GM06990 (cell line): ENCODE results near the gene PDLIM7.

Experiments
- DNase-seq: peaks from one replicate; pipeline ENCODE4 v3.0.0-alpha.2; 2011; ENCODE audit not compliant: insufficient read length; ENCODE audit errors: extremely low read depth
- H3K27me3 ChIP-seq: replicated peaks from 2 replicates; pipeline ENCODE4 v1.6.0; 2011; ENCODE audit warnings: low read length; ENCODE audit not compliant: control insufficient read depth, insufficient read depth
- H3K36me3 ChIP-seq: 2 replicates; pipeline ENCODE4 v1.5.1; 2011; ENCODE audit warnings: low read length; ENCODE audit not compliant: control insufficient read depth, insufficient read depth
- H3K4me3 ChIP-seq: replicated peaks from 2 replicates; pipeline ENCODE4 v1.5.1; 2011; ENCODE audit warnings: low read depth, mild to moderate bottlenecking, control low read depth, low read length
- TF ChIP-seq, protein P1 (sequence below): IDR thresholded peaks from 2 replicates; pipeline ENCODE4 v1.5.1; 2011; ENCODE audit warnings: low read length, control low read depth, mild to moderate bottlenecking, inconsistent platforms; ENCODE audit not compliant: insufficient read depth, poor library complexity, severe bottlenecking

Gene PDLIM7

DNA sequence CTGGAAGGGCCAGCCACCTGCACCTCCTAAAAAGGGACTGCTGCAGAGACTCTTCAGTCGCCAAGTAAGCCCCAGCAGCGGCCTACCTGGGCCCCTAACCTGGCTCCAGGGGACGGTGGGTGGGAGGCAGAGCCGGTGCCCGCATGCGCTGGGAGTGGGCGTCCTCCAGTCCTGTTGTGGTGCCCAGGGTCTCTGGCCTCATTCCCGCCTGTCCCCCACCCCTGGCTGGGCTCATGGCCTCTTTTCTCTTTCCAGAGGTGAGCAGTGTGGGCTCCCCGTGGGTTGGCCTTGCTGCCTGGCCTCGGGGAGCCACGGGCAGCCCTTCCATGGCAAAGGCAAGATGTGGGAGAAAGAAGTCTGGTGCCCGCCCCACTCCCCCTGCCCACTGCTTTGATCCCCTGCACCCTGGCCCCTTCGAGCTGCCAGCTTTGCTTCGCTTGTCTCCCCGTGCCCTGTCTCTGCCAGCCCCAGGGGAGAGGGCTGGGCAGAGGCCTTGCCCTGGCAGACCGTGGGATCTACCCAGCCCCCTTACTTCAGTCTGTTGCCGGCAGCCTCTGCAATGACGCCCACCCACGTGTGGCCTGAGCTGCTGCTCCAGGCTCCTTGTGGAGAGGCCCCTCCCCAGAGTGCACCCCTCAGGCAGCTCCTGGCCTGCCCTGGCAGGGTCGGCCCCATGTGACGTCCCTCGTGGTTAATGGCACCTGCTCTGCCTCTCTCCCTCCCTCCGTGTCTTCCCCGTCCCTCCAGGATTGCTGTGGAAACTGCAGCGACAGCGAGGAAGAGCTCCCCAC is 56.2 kb downstream of the PDLIM7 start:
- TF ChIP-seq, protein P1, sequence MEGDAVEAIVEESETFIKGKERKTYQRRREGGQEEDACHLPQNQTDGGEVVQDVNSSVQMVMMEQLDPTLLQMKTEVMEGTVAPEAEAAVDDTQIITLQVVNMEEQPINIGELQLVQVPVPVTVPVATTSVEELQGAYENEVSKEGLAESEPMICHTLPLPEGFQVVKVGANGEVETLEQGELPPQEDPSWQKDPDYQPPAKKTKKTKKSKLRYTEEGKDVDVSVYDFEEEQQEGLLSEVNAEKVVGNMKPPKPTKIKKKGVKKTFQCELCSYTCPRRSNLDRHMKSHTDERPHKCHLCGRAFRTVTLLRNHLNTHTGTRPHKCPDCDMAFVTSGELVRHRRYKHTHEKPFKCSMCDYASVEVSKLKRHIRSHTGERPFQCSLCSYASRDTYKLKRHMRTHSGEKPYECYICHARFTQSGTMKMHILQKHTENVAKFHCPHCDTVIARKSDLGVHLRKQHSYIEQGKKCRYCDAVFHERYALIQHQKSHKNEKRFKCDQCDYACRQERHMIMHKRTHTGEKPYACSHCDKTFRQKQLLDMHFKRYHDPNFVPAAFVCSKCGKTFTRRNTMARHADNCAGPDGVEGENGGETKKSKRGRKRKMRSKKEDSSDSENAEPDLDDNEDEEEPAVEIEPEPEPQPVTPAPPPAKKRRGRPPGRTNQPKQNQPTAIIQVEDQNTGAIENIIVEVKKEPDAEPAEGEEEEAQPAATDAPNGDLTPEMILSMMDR: no peak
- Histone ChIP-seq H3K36me3 (peaks cover 39% of the 10 kb centered on the region), H3K4me3 (no peak overlapping the region), H3K27me3 (no peaks in the 10 kb centered on the region)
- DNase-seq: no peak

DNA sequence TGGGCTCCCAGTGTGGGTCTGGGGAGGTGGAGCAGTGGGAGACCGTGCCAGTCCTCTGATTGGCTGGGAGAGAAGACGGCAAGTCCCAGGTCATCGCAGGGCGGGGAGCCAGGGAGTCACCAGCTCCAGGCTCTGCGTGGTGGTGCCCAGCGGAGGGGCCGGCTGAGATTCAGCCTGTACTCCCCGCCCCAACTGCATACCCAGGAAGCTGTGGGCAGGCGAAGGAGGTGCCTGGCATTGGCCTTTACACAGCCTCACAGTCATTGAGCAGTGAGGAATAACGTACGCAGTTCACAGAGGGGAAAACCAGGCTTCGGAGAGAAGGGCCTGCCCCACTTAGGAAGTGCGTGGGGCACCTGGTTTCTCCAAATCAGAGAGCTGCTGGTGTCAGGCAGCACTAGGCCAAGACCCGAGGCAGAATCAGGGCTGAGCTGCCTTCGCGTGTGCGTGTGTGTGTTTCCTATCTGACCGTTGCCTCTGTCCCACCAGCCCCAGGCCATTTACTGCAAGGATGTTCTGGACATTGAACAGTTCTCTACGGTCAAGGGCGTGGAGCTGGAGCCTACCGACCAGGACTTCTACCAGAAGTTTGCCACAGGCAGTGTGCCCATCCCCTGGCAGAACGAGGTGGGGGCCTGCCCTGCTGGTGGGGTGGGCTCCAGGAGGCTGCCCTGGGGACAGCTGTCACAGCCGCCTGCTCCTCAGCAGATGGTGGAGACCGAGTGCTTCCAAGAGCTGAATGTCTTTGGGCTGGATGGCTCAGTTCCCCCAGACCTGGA is 57.0 kb downstream of the PDLIM7 start:
- TF ChIP-seq, protein P1: no peak
- Histone ChIP-seq H3K36me3 (peaks cover 42% of the 10 kb centered on the region), H3K4me3 (no peak overlapping the region), H3K27me3 (no peaks in the 10 kb centered on the region)
- DNase-seq: no peak

DNA sequence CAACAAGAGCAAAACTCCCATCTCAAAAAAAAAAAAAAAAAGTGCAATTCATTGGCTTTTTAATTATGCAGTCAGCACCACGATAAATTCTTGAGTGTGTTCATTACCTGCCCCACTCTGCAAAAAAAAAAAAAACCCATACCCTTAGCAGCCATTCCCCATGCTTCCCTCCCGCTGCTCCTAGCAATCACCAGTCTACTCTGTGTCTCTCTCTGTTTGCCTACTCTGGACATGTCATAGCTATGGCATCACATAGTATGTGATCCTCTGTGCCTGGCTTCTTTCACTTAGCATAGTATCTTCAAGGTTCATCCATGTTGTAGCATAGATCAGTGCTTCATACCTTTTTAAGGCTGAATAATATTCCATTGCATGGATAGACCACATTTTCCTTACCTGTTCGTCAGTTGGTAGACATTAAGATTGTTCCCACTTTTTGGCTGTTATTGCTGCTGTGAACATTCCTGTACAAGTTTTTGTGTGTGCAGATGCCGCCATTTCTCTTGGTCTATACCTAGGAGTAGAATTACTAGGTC is 57.8 kb downstream of the PDLIM7 start:
- TF ChIP-seq, protein P1: no peak
- DNase-seq: no peak
- no peaks in the 10 kb centered on the region for H3K27me3 ChIP-seq
- no peak overlapping the region for H3K4me3 ChIP-seq
- H3K36me3 ChIP-seq: peaks cover 50% of the 10 kb centered on the region

DNA sequence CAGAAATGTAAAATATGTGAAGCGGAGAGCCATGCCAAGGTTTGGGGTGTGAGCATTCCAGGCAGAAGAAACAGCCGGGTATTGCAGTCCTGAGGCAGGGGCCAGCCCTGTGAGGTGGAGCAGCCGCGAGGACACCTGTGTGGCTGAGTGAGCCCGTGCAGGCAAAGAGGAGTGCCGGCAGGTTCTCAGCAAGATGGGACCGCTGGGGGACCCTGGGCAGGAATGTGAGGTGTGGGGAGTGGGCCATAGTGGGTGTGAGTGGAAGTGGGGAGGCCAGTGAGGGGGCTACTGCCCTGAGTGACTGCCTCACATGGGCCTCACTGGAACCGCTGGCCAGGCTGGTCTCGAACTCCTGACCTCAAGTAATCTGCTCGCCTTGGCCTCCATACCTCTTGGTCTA is 58.9 kb downstream of the PDLIM7 start:
- DNase-seq: no peak
- Histone ChIP-seq H3K27me3 (no peaks in the 10 kb centered on the region), H3K36me3 (peaks cover 58% of the 10 kb centered on the region), H3K4me3 (no peak overlapping the region)
- TF ChIP-seq, protein P1: no peak

DNA sequence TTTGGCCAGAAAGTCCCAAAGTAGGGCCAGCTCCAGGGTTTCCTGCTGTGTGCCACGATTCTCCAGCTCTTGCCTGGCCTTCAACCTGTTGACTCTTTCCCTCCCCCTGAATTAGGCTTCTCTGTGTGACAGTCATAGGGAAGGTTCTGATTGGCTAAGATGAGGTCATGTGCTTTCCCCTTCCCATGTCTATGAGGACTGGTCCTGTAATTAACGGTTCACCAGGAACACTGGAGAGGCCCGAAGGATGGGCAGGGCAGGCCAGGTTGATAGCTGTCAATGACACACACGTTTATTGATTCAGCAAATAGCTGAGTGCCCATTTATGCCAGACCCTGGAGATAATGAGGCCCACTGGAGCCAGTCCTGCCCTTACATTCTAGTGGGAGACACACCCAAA is 59.8 kb downstream of the PDLIM7 start:
- peaks cover 65% of the 10 kb centered on the region for H3K36me3 ChIP-seq
- H3K4me3 ChIP-seq: no peak overlapping the region
- DNase-seq: no peak
- H3K27me3 ChIP-seq: no peaks in the 10 kb centered on the region
- TF ChIP-seq, protein P1: no peak
